Measurements from ENCODE around the gene IFRD2.
"Not testable (repeated sequence)": the region's sequence is repeated elsewhere in the genome, so short reads cannot be mapped to it uniquely, and the experiment has no call there.

The IFRD2 gene

GRCh38 chr3:50245831-50246516 lies 46.3 kb downstream of the IFRD2 start:
- TF ChIP-seq CTCF (IDR thresholded peaks at IDR 0.05; ENCODE audit: low read depth, low read length, missing control alignments), result peak; percentile 96
- peak overlapping the region; percentile 43 for H3K4me3 ChIP-seq (ENCODE audit: low read depth, low read length)
- DNase-seq (ENCODE audit: low read depth), result peak; percentile 37

- TF ChIP-seq CTCF (IDR thresholded peaks at IDR 0.05; ENCODE audit: low read depth, low read length, missing control alignments), result no peak
- no peak overlapping the region; the same call in 1 of the 2 replicates for H3K4me3 ChIP-seq (ENCODE audit: low read depth, low read length)
- no peak for DNase-seq (ENCODE audit: low read depth)
These were observed 46.9 kb downstream of the IFRD2 start for GRCh38 chr3:50245251-50245745.

GRCh38 chr3:50244813-50245212 lies 47.4 kb downstream of the IFRD2 start:
- H3K4me3 ChIP-seq (ENCODE audit: low read depth, low read length); DNase-seq (ENCODE audit: low read depth): not testable (repeated sequence)

- no peak for DNase-seq (ENCODE audit: low read depth)
- no peak for TF ChIP-seq CTCF (IDR thresholded peaks at IDR 0.05; ENCODE audit: low read depth, low read length, missing control alignments)
- H3K4me3 ChIP-seq (ENCODE audit: low read depth, low read length), result no peak overlapping the region
These were observed 48.7 kb downstream of the IFRD2 start for GRCh38 chr3:50243543-50243895.

GRCh38 chr3:50242851-50243542 lies 49.2 kb downstream of the IFRD2 start:
- no peak overlapping the region for H3K4me3 ChIP-seq (ENCODE audit: low read depth, low read length)
- TF ChIP-seq CTCF (IDR thresholded peaks at IDR 0.05; ENCODE audit: low read depth, low read length, missing control alignments), result peak; percentile 7
- no peak for DNase-seq (ENCODE audit: low read depth)

GRCh38 chr3:50242381-50242770 lies 49.9 kb downstream of the IFRD2 start:
- DNase-seq (ENCODE audit: low read depth), result no peak
- no peak overlapping the region for H3K4me3 ChIP-seq (ENCODE audit: low read depth, low read length)
- TF ChIP-seq CTCF (IDR thresholded peaks at IDR 0.05; ENCODE audit: low read depth, low read length, missing control alignments), result no peak

- no peak for TF ChIP-seq CTCF (IDR thresholded peaks at IDR 0.05; ENCODE audit: low read depth, low read length, missing control alignments)
- no peak overlapping the region for H3K4me3 ChIP-seq (ENCODE audit: low read depth, low read length)
- no peak for DNase-seq (ENCODE audit: low read depth)
These were observed 50.4 kb downstream of the IFRD2 start for GRCh38 chr3:50241713-50242380.

Data from GM12864 (cell line).